ELF-1 (cell line): ENCODE measurements around the gene ARHGAP32.

Experiments used
- DNase-seq: peaks from one replicate; pipeline ENCODE4 v3.0.0-alpha.2; 2016; ENCODE audit warnings: low read depth, low spot score

Gene ARHGAP32

DNA sequence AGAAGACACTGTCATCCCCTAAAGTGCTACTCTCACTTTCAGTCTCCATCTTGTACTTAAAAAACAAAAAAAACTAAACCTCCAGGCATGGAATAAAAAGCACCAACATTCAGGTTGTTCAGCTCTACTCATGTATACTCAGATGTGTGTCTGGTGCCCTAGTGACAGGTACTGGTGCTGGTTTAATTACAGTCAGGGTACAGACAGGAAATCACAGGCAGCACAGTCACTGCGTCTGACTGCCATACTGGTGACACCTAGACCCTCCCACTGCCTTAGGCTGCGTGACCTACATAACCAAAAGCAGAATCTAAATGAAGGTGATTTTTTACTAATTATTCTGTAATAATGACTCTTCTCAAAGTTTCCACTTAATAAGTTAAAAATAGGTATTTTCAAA is at the start of gene ARHGAP32:
ARHGAP32 (minus strand) TSS at position 176 of the 400 bp plus-strand sequence; CDS start at position 49, 127 bp downstream.
- DNase-seq, result peak; percentile 59

DNA sequence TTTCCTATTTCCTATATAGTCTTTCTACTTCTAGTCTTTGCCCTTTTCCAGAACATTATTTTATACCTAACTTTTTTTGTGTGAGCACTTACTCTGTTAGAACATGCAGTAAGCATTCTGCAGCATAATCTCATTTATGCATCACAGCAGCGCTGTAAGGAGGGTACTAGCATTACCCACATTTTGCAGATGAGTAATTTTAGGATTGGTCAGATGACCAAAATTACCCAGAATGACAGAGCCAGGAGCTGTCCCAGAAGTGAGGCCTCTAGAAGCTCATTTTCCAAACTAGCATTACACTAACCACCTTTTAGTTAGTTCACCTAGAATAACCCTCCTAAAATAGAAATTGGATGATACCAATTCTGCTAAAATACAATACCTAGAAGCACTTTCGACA is 47.1 kb upstream of the ARHGAP32 start:
- DNase-seq, result no peak

DNA sequence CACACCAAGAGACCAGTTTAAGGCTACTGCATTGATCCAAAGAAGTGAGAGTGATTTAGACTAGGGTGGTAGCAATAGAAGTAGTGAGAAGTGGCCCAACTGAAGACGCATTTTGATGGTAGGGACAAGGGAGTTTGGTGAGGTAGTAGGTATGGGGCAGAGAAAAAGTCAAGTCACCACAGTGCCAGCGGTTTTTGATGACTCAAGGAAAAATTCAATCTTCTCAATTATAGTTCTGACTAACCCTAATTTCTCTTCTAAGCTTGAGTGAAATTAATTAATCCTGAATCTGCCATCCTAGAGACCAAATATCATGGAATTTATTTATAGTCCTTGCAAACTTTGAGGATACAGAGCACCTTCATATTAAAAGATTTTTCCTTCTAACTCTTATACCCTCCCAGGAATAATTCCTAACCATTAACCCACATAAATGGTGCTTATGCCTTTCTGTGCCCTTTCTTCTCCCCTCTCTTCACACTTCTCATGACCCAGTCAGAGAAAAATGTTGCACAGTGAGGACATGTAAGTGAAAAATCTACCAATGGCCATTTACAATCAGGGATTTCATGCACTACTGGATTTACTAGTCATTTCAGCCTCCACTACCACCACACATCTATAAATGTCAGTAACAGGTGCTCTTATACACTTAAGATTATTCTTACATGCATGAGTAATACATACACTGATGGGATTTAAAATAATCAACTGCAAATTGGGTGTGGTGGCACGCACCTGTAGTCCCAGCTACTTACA is 45.9 kb upstream of the ARHGAP32 start:
- DNase-seq, result no peak

DNA sequence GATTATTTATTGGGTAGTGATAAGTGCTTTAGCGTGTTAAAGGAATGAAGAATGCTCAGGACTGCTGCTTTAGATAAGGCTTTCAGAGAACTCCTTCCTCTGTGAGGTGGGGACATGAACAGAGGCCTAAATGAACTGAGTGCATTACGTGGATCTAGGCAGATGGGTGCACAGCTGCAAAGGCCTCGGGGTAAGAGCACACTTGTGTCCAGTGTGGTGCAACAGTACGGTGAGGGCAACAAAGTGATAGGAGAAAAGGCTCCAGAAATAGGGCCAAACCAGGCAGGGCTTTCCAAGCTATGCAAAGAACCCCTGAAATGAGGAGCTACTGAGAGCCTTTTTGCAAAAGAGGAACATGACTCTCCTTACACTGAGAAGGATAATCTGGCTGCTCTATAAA is 45.3 kb upstream of the ARHGAP32 start:
- no peak for DNase-seq

DNA sequence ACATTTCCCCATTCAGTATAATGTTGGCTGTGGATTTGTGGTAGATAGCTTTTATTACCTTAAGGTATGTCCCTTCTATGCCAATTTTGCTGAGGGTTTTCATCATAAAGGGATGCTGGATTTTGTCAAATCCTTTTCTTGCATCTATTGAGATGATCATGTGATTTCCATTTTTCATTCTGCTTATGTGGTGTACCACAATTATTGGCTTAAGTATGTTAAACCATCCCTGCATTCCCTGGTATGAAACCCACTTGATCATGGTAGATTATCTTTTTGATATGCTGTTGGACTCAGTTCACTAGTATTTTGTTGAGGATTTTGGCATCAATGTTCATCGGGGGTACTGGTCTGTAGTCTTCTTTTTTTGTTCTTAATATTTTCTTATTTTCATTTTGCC is 44.7 kb upstream of the ARHGAP32 start:
- no peak for DNase-seq

DNA sequence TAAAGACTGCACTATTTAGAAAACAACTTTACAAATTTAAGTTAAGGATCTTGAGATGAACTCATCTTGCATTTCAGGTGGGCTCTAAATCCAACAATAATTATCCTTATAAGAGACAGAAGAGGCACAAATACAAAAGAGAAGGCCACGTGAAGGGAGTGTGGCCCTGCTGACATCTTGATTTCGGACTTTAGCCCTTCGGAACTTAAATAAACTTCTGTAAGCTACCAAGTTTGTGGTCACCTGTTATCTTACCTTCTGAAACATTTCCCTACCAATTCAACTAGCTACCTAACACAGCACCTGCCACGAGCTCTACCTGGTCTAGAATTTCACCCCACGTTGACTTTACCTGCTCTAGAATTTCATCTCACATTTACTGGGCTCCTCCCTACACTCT is 42.9 kb upstream of the ARHGAP32 start:
- DNase-seq, result no peak

DNA sequence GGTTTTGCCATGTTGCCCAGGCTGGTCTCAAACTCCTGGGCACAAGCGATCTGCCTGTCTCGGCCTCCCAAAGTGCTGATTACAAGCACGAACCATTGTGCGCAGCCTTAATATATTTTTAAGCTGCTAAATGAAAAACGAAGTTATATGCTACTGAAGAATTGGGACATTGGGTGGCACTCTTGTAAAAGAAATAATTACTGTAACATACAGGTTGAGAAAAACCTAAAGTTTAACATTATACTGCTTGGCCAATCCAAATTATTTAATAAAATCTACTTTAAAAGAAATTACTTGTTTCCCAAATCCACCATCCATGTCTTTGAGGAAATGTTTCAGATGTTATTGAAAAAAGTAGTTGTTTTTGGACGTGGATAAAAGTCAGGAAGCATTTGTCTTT is 37.9 kb upstream of the ARHGAP32 start:
- no peak for DNase-seq

DNA sequence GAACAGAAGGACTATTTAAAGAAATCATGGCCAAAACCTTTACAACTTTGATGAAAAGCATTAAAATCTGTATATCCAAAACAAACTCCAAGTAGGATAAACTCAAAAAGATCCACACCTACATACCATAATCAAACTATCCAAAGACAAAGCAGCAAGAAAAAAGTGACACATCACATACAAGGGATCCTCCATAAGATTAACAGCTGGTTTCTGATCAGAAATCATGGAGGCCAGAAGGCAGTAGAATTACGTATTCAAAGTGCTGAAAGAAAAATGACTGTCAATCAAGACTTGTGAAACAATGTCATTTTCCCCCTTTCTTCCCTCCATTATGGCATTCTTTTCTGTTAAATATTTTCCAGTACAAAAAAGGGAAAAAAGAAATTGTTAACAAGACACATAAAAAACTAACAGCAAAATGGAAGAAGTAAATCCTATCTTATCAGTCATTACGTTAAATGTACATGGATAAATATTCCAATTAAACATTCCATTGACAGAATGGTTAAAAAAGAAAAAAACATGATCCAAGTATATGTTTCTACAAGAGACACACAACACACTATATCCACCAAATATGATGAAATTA is 34.2 kb upstream of the ARHGAP32 start:
- no peak for DNase-seq

DNA sequence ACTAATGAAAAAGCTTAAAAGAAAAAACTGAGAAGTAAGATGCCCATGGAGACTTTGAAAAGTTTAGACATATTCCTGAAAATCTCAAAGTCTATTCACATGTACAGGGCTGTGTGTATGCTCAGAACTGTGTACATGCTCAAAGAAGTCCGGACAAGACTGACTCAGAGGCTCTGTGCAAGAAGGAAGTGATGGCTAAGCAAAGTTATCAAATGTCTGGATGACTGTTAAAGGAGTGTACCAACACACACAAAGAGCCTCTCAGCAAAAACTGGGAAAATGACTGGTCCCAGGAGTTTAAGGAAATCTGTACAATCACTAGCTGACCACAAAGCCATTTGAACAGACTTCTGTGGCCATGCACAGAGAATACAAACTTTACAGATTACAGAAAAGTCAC is 33.1 kb upstream of the ARHGAP32 start:
- DNase-seq, result no peak

DNA sequence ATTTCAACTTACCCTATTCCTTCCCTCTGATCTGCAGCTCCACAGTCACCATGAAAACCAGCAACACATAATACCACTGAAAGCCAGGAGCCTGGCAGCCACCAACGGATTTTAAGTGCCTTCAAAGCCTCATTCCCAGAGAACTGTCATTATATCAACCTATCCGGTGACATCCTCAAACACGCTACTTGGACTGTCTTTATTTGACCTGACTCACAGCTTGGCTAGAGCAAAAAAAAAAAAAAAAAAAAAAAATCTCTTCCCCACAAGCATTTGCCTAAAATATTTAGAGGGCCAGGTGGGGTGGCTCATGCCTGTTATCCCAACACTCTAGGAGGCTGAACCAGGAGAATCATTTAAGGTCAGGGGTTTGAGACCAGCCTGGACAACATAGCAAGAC is 32.4 kb upstream of the ARHGAP32 start:
- DNase-seq, result no peak

DNA sequence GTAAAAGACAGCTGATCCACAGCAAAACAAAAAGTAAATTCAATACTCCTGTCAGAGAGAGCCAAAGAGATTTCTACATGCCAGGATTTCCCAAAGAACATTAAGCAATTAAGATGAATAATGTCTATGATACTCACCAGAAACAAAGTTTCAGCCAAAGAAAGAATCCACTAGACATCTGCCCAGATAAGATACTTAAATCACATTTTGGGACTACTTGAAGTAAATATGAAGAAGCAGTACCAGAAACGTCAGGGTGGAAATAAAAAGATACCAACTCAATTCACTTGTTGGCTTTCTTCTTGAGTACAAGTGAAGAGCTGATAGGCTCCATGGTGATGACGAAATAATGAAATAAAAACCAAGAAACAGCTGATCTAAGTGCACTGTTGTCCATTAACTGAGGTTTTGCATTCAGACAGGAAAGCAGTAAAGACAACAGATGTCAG is 31.6 kb upstream of the ARHGAP32 start:
- no peak for DNase-seq

DNA sequence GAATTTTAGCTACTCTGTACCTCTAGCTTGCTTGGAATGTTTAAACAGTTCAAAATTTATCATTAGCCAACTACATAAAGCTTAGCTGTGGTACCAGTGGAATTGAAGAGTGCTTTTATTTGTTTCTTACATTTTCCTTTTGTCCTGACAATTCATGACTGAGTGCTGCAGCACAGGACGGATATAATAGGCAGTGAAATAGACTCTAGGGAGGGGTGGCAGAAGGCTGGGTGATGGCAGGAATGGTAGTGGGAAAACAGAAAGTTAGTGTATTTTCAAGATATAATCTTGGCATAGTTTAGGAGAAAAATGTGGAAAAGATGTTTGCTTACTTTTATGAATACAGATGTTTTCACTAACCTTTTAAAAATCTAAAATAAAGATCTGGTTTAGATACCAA is 31.1 kb upstream of the ARHGAP32 start:
- DNase-seq, result no peak

DNA sequence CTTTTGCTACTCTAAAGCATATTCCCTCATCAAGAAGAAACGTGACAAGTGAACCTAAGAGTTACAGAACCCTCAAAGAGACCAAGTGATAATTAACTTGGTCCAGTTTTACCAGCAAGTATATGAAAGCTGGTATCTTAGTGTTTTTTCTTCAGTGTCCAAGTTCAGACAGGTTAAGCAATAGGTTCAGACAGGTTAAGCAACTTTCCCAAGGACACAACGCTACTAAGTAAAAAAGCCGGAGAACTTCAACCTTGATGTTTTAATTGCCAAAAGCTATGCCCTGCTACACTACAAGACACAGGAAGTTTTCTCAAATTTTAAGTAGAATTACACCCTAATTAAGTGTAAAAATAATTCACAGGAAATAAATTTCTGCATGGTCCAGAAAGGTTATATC is 30.0 kb upstream of the ARHGAP32 start:
- DNase-seq, result no peak

DNA sequence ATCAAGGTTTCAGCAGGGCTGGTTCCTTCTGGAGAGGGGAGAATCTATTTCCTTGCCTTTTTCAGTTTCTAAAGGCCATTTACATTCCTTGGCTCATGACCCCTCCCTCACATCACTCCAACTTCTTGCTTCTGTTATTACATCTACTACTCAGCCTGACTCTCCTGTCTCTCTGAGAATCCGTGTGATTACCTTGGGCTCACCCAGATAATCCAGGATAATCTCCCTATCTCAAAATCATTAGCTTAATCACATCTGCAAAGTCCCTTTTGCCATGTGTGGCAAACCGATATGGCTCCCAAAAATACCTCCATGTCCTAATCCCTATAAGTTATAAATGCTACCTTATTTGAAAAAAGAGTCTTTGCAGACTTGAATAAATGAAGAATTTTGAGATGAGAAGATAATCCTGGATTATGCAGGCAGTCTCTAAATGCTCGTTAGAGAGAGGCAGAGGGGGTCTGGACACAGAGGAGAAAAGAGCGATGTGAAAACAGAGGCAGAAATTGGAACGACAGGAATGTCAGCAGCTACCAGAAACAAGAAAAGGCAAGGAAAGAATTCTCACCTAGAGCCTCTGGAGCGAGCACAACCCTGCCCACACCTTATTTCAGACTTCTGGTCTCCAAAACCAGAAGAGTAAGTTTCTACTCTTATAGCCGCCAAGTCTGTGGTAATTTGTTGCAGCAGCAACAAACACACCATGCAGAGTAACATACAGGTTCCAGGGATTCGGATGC is 23.6 kb upstream of the ARHGAP32 start:
- DNase-seq, result peak; percentile 93

DNA sequence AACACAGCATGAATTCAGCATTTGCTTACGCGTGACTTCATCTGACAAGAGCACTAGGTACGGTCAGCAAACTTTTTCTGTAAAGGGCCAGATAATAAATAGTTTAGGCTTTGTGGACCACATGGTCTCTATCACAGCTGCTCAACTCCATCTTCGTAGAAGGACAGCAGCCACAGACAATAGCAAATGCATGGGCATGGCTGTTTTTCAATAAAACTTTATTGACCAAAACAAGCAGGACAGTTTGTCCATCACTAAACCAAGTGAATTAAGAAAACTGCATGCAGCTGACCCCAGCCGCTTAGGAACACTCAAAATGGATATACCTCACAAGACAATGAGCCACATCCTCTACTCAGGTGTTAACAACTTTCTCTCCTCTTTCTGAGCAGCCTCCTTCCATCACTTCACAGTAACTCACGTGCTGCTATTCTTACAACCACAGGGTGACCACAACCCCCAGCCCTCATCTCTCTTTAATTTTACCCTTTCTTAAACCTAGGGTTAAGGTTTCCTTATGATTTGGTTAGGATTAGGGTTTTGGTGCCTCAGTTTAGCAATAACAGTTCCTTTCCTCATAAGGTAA is 22.7 kb upstream of the ARHGAP32 start:
- DNase-seq, result no peak

DNA sequence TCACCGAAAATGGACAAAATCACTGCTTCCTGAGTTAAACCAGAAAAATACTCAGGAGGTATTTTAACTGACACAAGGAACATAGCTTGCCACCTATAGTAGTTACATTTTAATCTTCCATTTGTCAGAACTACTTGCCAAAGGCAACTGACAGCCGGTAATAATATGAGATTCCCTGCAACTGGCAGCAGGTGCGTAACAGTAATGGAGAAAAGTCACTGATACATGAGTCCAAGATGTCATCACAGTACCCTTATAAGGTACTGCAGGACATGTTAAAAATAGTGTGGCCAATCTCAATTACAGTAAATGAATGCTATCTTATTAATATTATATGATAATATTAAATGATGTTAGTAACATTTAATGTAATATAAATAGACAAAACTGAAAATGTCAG is 21.1 kb upstream of the ARHGAP32 start:
- DNase-seq, result no peak

DNA sequence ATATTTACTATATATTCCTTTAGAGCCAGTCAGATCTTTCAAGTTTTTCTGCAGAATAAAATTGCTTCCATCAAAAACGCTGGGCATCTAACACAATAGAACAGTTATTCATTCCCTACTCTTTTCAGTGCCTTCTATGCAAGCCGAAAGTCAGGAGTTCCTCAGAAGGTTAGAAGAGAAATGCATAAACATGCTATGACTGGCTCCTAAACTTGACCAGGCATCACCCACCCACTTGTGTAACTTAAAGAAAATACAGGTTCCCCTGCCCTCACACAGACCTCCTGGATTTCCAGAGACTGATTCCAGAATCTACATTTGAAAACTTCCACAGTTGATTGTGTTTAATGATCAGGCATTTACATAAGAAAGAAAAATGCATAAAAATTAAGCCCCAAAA is 19.3 kb upstream of the ARHGAP32 start:
- DNase-seq, result no peak

DNA sequence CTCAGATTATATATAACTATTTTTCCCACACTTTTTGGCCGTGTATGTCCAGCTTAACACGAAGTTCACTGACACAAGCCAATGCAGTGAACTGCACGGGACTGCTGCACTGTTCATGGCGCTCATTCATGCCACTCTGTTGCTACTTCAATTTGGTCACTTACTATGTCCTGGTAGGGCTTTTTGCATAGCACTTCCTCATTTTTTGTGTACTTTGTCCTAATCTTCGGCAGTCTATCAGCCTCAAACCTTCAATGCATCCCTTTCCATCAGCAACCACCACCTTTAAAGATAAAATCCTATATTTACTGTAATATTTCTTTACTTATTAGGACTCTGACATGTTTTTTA is 18.7 kb upstream of the ARHGAP32 start:
- no peak for DNase-seq

DNA sequence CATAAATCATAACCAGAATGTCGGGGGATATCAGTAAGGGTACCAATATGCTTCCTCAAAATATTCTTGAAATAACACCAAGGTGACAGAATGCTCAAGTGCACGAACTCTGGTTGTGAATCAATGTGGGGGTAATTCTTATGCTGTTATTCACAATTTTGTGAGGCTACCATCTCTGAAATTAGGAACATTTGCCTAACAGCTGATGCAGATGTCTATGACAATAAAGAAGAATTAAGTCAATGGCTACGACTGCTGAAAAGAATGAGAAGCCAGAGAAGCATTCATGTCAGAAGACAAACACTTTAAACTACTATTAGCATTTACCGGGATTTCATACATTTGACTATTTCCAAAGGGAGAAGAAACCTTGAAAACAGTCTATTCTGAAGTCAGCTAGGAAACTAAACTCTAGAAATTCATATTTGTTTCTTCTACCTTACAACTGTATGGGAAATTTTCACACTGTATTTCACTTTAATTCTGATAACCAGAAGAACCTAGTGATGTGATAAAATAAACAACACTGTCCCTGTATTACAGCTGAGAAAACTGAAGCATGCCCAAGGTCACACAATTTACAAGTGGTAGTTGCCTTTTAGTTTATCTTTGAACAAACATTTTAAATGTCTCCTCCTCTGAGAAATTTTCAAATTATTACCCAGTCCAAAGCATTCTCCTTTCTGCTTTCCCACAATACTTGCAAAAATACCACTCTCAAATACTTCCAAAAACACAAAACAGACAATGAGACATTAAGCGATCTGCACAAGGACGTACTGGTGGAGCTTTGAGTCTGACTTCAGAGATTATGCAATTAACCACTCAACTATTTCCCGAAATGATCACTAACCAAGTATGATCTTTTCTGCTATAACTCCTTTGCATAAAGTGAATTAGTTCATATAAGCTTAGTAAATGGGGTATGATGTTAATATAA is 18.0 kb upstream of the ARHGAP32 start:
- no peak for DNase-seq

DNA sequence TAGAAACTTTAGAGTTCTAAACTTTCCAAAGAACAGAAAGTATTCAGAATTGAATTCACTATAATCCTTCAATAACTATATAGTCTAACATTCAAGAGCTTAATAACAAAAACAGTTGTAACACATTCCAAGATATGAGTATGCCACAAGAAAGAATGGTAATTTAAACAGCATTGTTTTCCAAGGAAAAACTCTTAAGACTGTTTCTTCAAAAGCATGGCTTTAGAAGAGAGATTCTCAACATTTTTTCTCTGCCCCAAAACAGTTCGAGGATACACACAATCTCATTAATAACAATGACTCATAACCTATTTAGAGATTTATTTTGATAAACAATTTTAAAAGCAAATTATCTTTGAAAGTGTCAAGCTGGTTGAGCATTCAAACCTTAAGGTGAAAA is 16.7 kb upstream of the ARHGAP32 start:
- DNase-seq, result no peak

DNA sequence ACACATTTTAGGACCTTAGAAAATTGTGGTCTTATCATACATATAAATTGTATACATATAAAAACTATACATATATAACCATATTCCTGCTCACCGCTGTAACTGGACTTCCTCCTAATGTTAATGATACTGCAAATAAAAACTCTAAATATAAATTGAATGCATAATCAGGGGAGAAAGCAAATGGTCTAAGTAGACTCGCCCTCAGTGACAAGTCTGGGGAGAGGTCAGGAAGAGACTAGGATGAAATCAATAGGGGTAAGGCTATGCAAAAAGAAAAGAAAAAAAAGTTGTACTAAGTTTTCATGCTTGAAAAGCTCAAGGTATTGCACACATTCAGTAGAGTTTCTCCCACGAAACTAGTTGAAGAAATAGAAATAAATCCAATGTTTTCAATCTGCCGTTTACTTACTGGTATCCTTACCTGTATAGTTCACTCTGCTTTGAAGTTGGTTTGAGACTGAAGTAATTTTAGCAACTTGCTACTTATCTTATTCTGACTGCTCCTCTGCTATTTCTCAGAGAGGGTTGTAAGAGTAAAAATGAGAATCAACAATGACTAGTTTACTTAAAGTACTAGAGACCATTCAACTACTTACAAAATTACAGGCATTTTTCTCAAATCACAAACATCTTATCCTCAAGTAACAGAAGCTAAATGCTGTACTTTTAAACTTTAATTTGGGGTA is 12.2 kb upstream of the ARHGAP32 start:
- DNase-seq, result no peak
